Measurements from ENCODE around the gene DGAT2.
A peak's percentile ranks its signal among the peaks of the same experiment; 100 is the strongest.

Gene DGAT2

GRCh38 chr11:75768112-75768908 is at the start of gene DGAT2:
TSS of gene DGAT2 (plus strand) at chr11:75768778. CDS start at chr11:75768992, 214 bp downstream.
- H3K36me3 Mint-ChIP-seq (ENCODE audit: low read depth) = no peaks in the 10 kb centered on the region
- no peaks in the 10 kb centered on the region for H3K9me3 Mint-ChIP-seq
- peaks cover 56% of the 10 kb centered on the region for H3K27me3 Mint-ChIP-seq (ENCODE audit: low read depth)
- TF ChIP-seq CTCF (IDR thresholded peaks at IDR 0.05; ENCODE audit: unreplicated experiment in 3 of 3) = peak in 2 of 3 experiments; percentile 18 to 41
- H3K4me1 Mint-ChIP-seq = no peaks in the 10 kb centered on the region
- peak within 1 kb of the TSS; percentile 68 to 80 (median 72) for H3K4me3 Mint-ChIP-seq
- no peak within 1 kb of the TSS for H3K27ac Mint-ChIP-seq

- Mint-ChIP-seq H3K27ac (peak overlapping the region in 1 of 3 experiments; percentile 8), H3K4me1 (peaks cover 9% of the 10 kb centered on the region), H3K4me3 (no peak overlapping the region), H3K9me3 (no peaks in the 10 kb centered on the region), H3K36me3 (ENCODE audit: low read depth) (no peaks in the 10 kb centered on the region), H3K27me3 (ENCODE audit: low read depth) (peaks cover 4% of the 10 kb centered on the region)
- no peak for TF ChIP-seq CTCF (IDR thresholded peaks at IDR 0.05; ENCODE audit: unreplicated experiment in 3 of 3)
Observed at GRCh38 chr11:75719340-75720239, 49.0 kb upstream of the DGAT2 start.

- Mint-ChIP-seq H3K27me3 (ENCODE audit: low read depth) (peaks cover 4% of the 10 kb centered on the region), H3K4me1 (peaks cover 9% of the 10 kb centered on the region)
Observed at GRCh38 chr11:75720639-75721038, 47.9 kb upstream of the DGAT2 start.

GRCh38 chr11:75721852-75722668 is 46.5 kb upstream of the DGAT2 start:
- H3K4me1 Mint-ChIP-seq = peaks cover 9% of the 10 kb centered on the region

More at GRCh38 chr11:75720639-75721038, 47.9 kb upstream of the DGAT2 start:
- no peak for TF ChIP-seq CTCF (IDR thresholded peaks at IDR 0.05; ENCODE audit: unreplicated experiment in 3 of 3)
- Mint-ChIP-seq H3K27ac (no peak overlapping the region), H3K36me3 (ENCODE audit: low read depth) (no peaks in the 10 kb centered on the region), H3K9me3 (no peaks in the 10 kb centered on the region), H3K4me3 (no peak overlapping the region)

More at GRCh38 chr11:75721852-75722668, 46.5 kb upstream of the DGAT2 start:
- Mint-ChIP-seq H3K9me3 (no peaks in the 10 kb centered on the region), H3K36me3 (ENCODE audit: low read depth) (no peaks in the 10 kb centered on the region), H3K27me3 (ENCODE audit: low read depth) (peaks cover 4% of the 10 kb centered on the region), H3K27ac (no peak overlapping the region), H3K4me3 (no peak overlapping the region)
- TF ChIP-seq CTCF (IDR thresholded peaks at IDR 0.05; ENCODE audit: unreplicated experiment in 3 of 3) = no peak

All from nephron (organoid).